Effector memory CD4-positive, alpha-beta T cell (primary cell): ENCODE measurements around the gene MTSS2.
"Not testable (repeated sequence)": the region's sequence is repeated elsewhere in the genome, so short reads cannot be mapped to it uniquely, and the experiment has no call there.

Experiments
- DNase-seq, 3 donors: peaks; one replicate each; pipeline ENCODE4 v3.0.0-alpha.2; 2020
- H3K27ac ChIP-seq: 2 replicates; pipeline ENCODE4 v1.7.0; 2013; ENCODE audit warnings: mild to moderate bottlenecking, low read length, moderate library complexity; ENCODE audit not compliant: insufficient read depth, poor library complexity, severe bottlenecking
- H3K27me3 ChIP-seq: replicated peaks from 2 replicates; pipeline ENCODE4 v1.7.0; 2013; ENCODE audit warnings: mild to moderate bottlenecking, low read length; ENCODE audit not compliant: insufficient read depth, control insufficient read depth, poor library complexity, severe bottlenecking
- H3K36me3 ChIP-seq: 2 replicates; pipeline ENCODE4 v1.7.0; 2013; ENCODE audit warnings: mild to moderate bottlenecking, low read length, moderate library complexity; ENCODE audit not compliant: control insufficient read depth, insufficient read depth
- H3K4me1 ChIP-seq: 2 replicates; pipeline ENCODE4 v1.7.0; 2013; ENCODE audit warnings: low read length, mild to moderate bottlenecking; ENCODE audit not compliant: control insufficient read depth, insufficient read depth, poor library complexity, severe bottlenecking
- H3K4me3 ChIP-seq: 2 replicates; pipeline ENCODE4 v1.7.0; 2013; ENCODE audit warnings: low read length, low read depth, mild to moderate bottlenecking; ENCODE audit not compliant: insufficient read depth, poor library complexity, severe bottlenecking
- H3K9me3 ChIP-seq: 2 replicates; pipeline ENCODE4 v1.7.0; 2013; ENCODE audit warnings: mild to moderate bottlenecking, low read length, moderate library complexity; ENCODE audit not compliant: control insufficient read depth

The MTSS2 gene

GRCh38 chr16:70652322-70652721 is 33.5 kb downstream of the MTSS2 start:
- Histone ChIP-seq H3K9me3 (no peaks in the 10 kb centered on the region), H3K36me3 (no peaks in the 10 kb centered on the region), H3K4me3 (no peak overlapping the region), H3K4me1 (no peaks in the 10 kb centered on the region), H3K27me3 (no peaks in the 10 kb centered on the region), H3K27ac (no peak overlapping the region)
- DNase-seq, result no peak

GRCh38 chr16:70651524-70651923 is 34.3 kb downstream of the MTSS2 start:
- no peaks in the 10 kb centered on the region for H3K36me3 ChIP-seq
- no peaks in the 10 kb centered on the region for H3K4me1 ChIP-seq
- H3K4me3 ChIP-seq, result no peak overlapping the region
- DNase-seq, result no peak
- H3K9me3 ChIP-seq, result no peaks in the 10 kb centered on the region
- no peaks in the 10 kb centered on the region for H3K27me3 ChIP-seq
- H3K27ac ChIP-seq, result no peak overlapping the region

GRCh38 chr16:70650216-70650615 is 35.6 kb downstream of the MTSS2 start:
- Histone ChIP-seq H3K36me3 (no peaks in the 10 kb centered on the region), H3K4me1 (no peaks in the 10 kb centered on the region), H3K27me3 (no peaks in the 10 kb centered on the region), H3K9me3 (no peaks in the 10 kb centered on the region), H3K4me3 (no peak overlapping the region), H3K27ac (no peak overlapping the region)
- no peak for DNase-seq

- no peaks in the 10 kb centered on the region for H3K36me3 ChIP-seq
- H3K9me3 ChIP-seq, result no peaks in the 10 kb centered on the region
- DNase-seq, result no peak
- no peaks in the 10 kb centered on the region for H3K4me1 ChIP-seq
- H3K4me3 ChIP-seq, result no peak overlapping the region
- no peak overlapping the region for H3K27ac ChIP-seq
- no peaks in the 10 kb centered on the region for H3K27me3 ChIP-seq
Observed at GRCh38 chr16:70649300-70649699, 36.6 kb downstream of the MTSS2 start.

- no peak for DNase-seq
- Histone ChIP-seq H3K9me3 (no peaks in the 10 kb centered on the region), H3K27me3 (no peaks in the 10 kb centered on the region), H3K4me3 (no peak overlapping the region), H3K36me3 (no peaks in the 10 kb centered on the region), H3K4me1 (no peaks in the 10 kb centered on the region), H3K27ac (no peak overlapping the region)
Observed at GRCh38 chr16:70648606-70649005, 37.2 kb downstream of the MTSS2 start.

- no peaks in the 10 kb centered on the region for H3K4me1 ChIP-seq
- no peak for DNase-seq
- H3K9me3 ChIP-seq, result no peaks in the 10 kb centered on the region
- no peak overlapping the region for H3K4me3 ChIP-seq
- H3K27me3 ChIP-seq, result no peaks in the 10 kb centered on the region
- no peak overlapping the region for H3K27ac ChIP-seq
- H3K36me3 ChIP-seq, result no peaks in the 10 kb centered on the region
Observed at GRCh38 chr16:70647441-70648359, 38.2 kb downstream of the MTSS2 start.

GRCh38 chr16:70646260-70647241 is 39.3 kb downstream of the MTSS2 start, which contains the start of gene IL34:
IL34 (plus strand) TSS chr16:70646559; CDS start chr16:70646948, 389 bp downstream.
- no peak within 1 kb of the TSS for H3K4me3 ChIP-seq
- no peak for DNase-seq
- no peak within 1 kb of the TSS for H3K27ac ChIP-seq
- no peaks in the 10 kb centered on the region for H3K36me3 ChIP-seq
- no peaks in the 10 kb centered on the region for H3K27me3 ChIP-seq
- no peaks in the 10 kb centered on the region for H3K4me1 ChIP-seq
- H3K9me3 ChIP-seq, result no peaks in the 10 kb centered on the region

GRCh38 chr16:70644763-70645597 is 40.9 kb downstream of the MTSS2 start:
- H3K27me3 ChIP-seq, result no peaks in the 10 kb centered on the region
- no peaks in the 10 kb centered on the region for H3K9me3 ChIP-seq
- no peak overlapping the region for H3K4me3 ChIP-seq
- no peak overlapping the region for H3K27ac ChIP-seq
- no peaks in the 10 kb centered on the region for H3K4me1 ChIP-seq
- no peaks in the 10 kb centered on the region for H3K36me3 ChIP-seq
- DNase-seq, result no peak

GRCh38 chr16:70643264-70643663 is 42.6 kb downstream of the MTSS2 start:
- not testable (repeated sequence) for H3K4me1 ChIP-seq, H3K27me3 ChIP-seq, H3K27ac ChIP-seq, H3K36me3 ChIP-seq, DNase-seq, H3K9me3 ChIP-seq, H3K4me3 ChIP-seq
